ENCODE data around the gene RAB7A. TPM values are rescaled to one million over a fixed set of nuclear protein-coding genes. Genes with fewer than 3 reads are reported as not detected.

The RAB7A gene
- total and polyA plus RNA-seq, 2 donors (not counting 1 experiment from before 2014, with no cell fraction given) = 62.7 to 138 TPM

DNA sequence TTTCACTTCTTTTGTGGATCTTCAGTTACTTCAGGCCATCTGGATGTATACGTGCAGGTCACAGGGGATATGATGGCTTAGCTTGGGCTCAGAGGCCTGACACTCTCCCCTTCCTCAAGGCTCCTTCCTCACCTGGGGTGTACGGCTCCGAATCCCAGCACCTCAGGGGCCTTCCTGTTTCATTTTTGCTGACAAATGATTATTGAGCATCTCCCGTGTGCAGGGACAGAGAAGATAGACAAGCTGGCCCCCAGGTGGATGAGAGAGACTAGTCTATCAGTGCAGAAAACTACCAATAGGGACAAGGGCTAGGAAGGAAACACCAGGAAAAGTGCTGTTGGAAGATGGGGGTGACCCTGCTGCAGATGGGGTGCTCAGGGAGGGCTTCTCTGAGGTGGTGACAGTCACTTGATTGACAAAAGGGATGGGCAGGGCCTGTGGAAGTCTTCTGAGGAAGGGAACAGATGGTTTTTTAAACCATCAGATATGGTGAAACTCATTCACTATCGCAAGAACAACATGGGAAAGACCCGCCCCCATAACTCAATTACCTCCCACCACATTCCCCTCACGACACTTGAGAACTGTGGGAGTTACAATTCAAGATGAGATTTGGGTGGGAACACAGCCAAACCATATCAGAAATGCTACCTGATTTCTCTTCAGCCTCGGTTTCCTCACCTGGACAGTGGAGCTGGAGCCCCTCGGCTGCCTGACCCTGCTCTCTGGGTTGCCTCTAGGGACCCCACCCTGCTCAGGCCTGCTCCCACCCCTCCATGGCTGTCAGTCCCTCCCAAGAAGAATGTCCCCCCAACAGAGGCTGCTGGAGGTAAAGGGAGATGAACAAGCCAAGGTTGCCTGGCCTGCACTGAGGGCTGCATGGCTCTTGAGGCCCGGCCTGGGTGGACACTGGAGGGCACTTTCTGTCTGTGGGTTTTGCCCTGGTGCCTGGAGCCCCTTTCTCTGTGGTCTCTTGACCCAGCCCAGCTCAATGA is 116.2 kb downstream of the RAB7A start:
- ATAC-seq (ENCODE audit: low read depth) (no peak), DNase-seq (no peak)
- Histone ChIP-seq H3K4me1 (ENCODE audit: control insufficient read depth in 2 of 2, insufficient read depth in 2 of 2, low read length in 2 of 2) (peaks cover 11 to 17% of the 10 kb centered on the region in 2 donors), H2AFZ (ENCODE audit: insufficient read depth, low read depth, low read length, poor library complexity, severe bottlenecking) (no peak overlapping the region), H3K9me3 (ENCODE audit: control extremely low read depth in 1 of 3, control insufficient read depth in 2 of 3, insufficient read depth in 1 of 3, low read length in 2 of 3) (no peaks in the 10 kb centered on the region), H3K79me2 (ENCODE audit: control insufficient read depth, insufficient read depth, low read length) (no peaks in the 10 kb centered on the region), H3K4me3 (ENCODE audit: control extremely low read depth in 1 of 5, extremely low read depth in 1 of 5, insufficient read depth in 1 of 5, low read depth in 2 of 5, low read length in 4 of 5) (no peak overlapping the region), H3K9ac (ENCODE audit: low read length) (no peak overlapping the region), H3K4me2 (replicated peaks; ENCODE audit: low read depth, low read length, poor library complexity, severe bottlenecking) (no peak overlapping the region), H3K36me3 (replicated peaks in 1 of 2; ENCODE audit: control extremely low read depth in 1 of 2, control insufficient read depth in 1 of 2, extremely low read depth in 1 of 2, insufficient read depth in 2 of 2, low read length in 1 of 2) (no peaks in the 10 kb centered on the region), H3K27me3 (replicated peaks in 1 of 4; ENCODE audit: control extremely low read depth in 1 of 4, control insufficient read depth in 3 of 4, insufficient read depth in 4 of 4, low read length in 3 of 4) (no peaks in the 10 kb centered on the region), H4K20me1 (ENCODE audit: control insufficient read depth, insufficient read depth, low read length, poor library complexity, severe bottlenecking) (no peaks in the 10 kb centered on the region), H3K27ac (ENCODE audit: low read length in 2 of 2) (no peak overlapping the region)
- intact Hi-C loops (cut with micrococcal nuclease) = no loop called here
- ChIA-PET CTCF (no interaction called here), POLR2A (no interaction called here)
- Mint-ChIP-seq H3K27ac (no peak overlapping the region), H3K27me3 (no peaks in the 10 kb centered on the region), H3K4me1 (peaks cover 11% of the 10 kb centered on the region), H3K4me3 (no peak overlapping the region), H3K9me3 (ENCODE audit: insufficient read depth) (no peaks in the 10 kb centered on the region)
- TF ChIP-seq EZH2 (IDR thresholded peaks at IDR 0.05; ENCODE audit: borderline replicate concordance, insufficient read depth, low read depth, low read length, poor library complexity, severe bottlenecking) = no peak
- no peak for TF ChIP-seq CTCF (IDR thresholded peaks at IDR 0.05)
- 78% methylated on average over 5 of the region's 10 CpGs for WGBS (ENCODE audit: insufficient coverage)

DNA sequence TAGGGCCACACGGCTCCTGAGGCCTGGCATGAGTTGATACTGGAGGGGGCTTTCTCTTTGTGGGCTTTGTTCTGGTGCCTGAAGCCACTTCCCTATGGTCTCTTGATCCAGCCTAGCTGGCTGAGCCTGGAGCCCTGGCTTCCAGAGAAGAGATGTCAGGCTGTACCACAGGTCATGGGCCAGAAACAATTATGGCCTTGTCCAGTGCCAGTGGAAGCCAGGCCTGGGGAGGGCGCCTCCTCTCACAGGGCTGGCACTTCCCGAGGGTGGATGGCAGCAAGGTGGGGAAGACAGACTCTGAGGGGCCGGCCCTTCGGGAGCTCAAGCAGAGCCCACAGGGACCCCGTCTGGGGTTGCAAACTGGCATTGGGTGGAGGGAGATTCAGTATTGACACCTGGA is 118.5 kb downstream of the RAB7A start:
- Mint-ChIP-seq H3K9me3 (ENCODE audit: insufficient read depth) (no peaks in the 10 kb centered on the region), H3K4me1 (peaks cover 11% of the 10 kb centered on the region), H3K27ac (no peak overlapping the region), H3K4me3 (no peak overlapping the region), H3K27me3 (no peaks in the 10 kb centered on the region)
- intact Hi-C loops (cut with micrococcal nuclease) = no loop called here
- no peak overlapping the region for H3K4me3 ChIP-seq (ENCODE audit: control extremely low read depth in 1 of 5, extremely low read depth in 1 of 5, insufficient read depth in 1 of 5, low read depth in 2 of 5, low read length in 4 of 5)
- H4K20me1 ChIP-seq (ENCODE audit: control insufficient read depth, insufficient read depth, low read length, poor library complexity, severe bottlenecking) = no peaks in the 10 kb centered on the region
- 94% methylated on average over 6 of the region's 6 CpGs for WGBS (ENCODE audit: insufficient coverage)
- H3K27ac ChIP-seq (ENCODE audit: low read length in 2 of 2) = no peak overlapping the region
- no peak for TF ChIP-seq CTCF (IDR thresholded peaks at IDR 0.05)
- TF ChIP-seq EZH2 (IDR thresholded peaks at IDR 0.05; ENCODE audit: borderline replicate concordance, insufficient read depth, low read depth, low read length, poor library complexity, severe bottlenecking) = no peak
- POLR2A ChIA-PET = interaction anchor here (0.6 kb wide), 1 partner anchor 271 kb away, joined by 5 read pairs; no protein-coding TSS in a partner anchor
- ATAC-seq (ENCODE audit: low read depth) = no peak
- no peaks in the 10 kb centered on the region for H3K9me3 ChIP-seq (ENCODE audit: control extremely low read depth in 1 of 3, control insufficient read depth in 2 of 3, insufficient read depth in 1 of 3, low read length in 2 of 3)
- no peak overlapping the region for H3K9ac ChIP-seq (ENCODE audit: low read length)
- H3K79me2 ChIP-seq (ENCODE audit: control insufficient read depth, insufficient read depth, low read length) = no peaks in the 10 kb centered on the region
- no peak for DNase-seq
- H3K27me3 ChIP-seq (replicated peaks in 1 of 4; ENCODE audit: control extremely low read depth in 1 of 4, control insufficient read depth in 3 of 4, insufficient read depth in 4 of 4, low read length in 3 of 4) = no peaks in the 10 kb centered on the region
- no peaks in the 10 kb centered on the region for H3K36me3 ChIP-seq (replicated peaks in 1 of 2; ENCODE audit: control extremely low read depth in 1 of 2, control insufficient read depth in 1 of 2, extremely low read depth in 1 of 2, insufficient read depth in 2 of 2, low read length in 1 of 2)
- H2AFZ ChIP-seq (ENCODE audit: insufficient read depth, low read depth, low read length, poor library complexity, severe bottlenecking) = no peak overlapping the region
- no peak overlapping the region for H3K4me2 ChIP-seq (replicated peaks; ENCODE audit: low read depth, low read length, poor library complexity, severe bottlenecking)
- CTCF ChIA-PET = no interaction called here
- peaks cover 11 to 17% of the 10 kb centered on the region in 2 donors for H3K4me1 ChIP-seq (ENCODE audit: control insufficient read depth in 2 of 2, insufficient read depth in 2 of 2, low read length in 2 of 2)

Measured in B cell (primary cell).